Osteoblast (primary cell): ENCODE data around the gene NGFR. TPM values are rescaled to one million over a fixed set of nuclear protein-coding genes. Genes with fewer than 3 reads are reported as not detected.
A peak's percentile ranks its signal among the peaks of the same experiment; 100 is the strongest.

Experiments
- DNase-seq: peaks from one replicate; pipeline ENCODE4 v3.0.0; 2011; ENCODE audit warnings: low spot score, mixed read lengths; ENCODE audit not compliant: insufficient read length; ENCODE audit errors: missing footprints
- H2AFZ ChIP-seq: 2 replicates; pipeline ENCODE4 v1.6.0; 2011; ENCODE audit warnings: mild to moderate bottlenecking, low read length
- H3K27ac ChIP-seq: 2 replicates; pipeline ENCODE4 v1.5.1; 2011; ENCODE audit warnings: mild to moderate bottlenecking, low read depth, low read length, moderate library complexity
- H3K27me3 ChIP-seq: 2 replicates; pipeline ENCODE4 v1.6.0; 2012; ENCODE audit warnings: mild to moderate bottlenecking, control low read depth, inconsistent platforms, low read length, moderate library complexity; ENCODE audit not compliant: insufficient read depth
- H3K36me3 ChIP-seq: 2 replicates; pipeline ENCODE4 v1.5.1; 2011; ENCODE audit warnings: mild to moderate bottlenecking, low read length, control low read depth, moderate library complexity; ENCODE audit not compliant: insufficient read depth
- H3K4me1 ChIP-seq: 2 replicates; pipeline ENCODE4 v1.5.1; 2011; ENCODE audit warnings: mild to moderate bottlenecking, low read length, control low read depth, moderate library complexity; ENCODE audit not compliant: insufficient read depth
- H3K4me2 ChIP-seq: 2 replicates; pipeline ENCODE4 v1.6.0; 2011; ENCODE audit warnings: mild to moderate bottlenecking, low read length; ENCODE audit not compliant: insufficient read depth
- H3K4me3 ChIP-seq: fragments of 200-600 bp; sonication (generic); 3 replicates; pipeline ENCODE4 v1.5.1; 2012; ENCODE audit warnings: mild to moderate bottlenecking, low read length, inconsistent platforms; ENCODE audit not compliant: insufficient read depth
- H3K79me2 ChIP-seq: 2 replicates; pipeline ENCODE4 v1.6.0; 2012; ENCODE audit warnings: mild to moderate bottlenecking, low read length, control low read depth, inconsistent platforms; ENCODE audit not compliant: insufficient read depth
- H3K9me3 ChIP-seq: 2 replicates; pipeline ENCODE4 v1.5.1; 2011; ENCODE audit warnings: low read depth, low read length, control low read depth
- H4K20me1 ChIP-seq: 2 replicates; pipeline ENCODE4 v1.6.0; 2012; ENCODE audit warnings: mild to moderate bottlenecking, low read length, control low read depth; ENCODE audit not compliant: insufficient read depth
- total RNA-seq: library from RNA; depleted of rRNA; stranded (reverse); fragments of >200 nt; gene quantifications from 2 replicates; pipeline ENCODE4 v1.2.3, GENCODE V29; 2012
- TF ChIP-seq, protein P1 (sequence below): IDR thresholded peaks from 2 replicates; pipeline ENCODE4 v1.5.1; 2011; ENCODE audit warnings: mild to moderate bottlenecking, low read depth, low read length, moderate library complexity; ENCODE audit errors: extremely low read depth

The NGFR gene
- total RNA-seq, 1 donor, result under 0.01 TPM

DNA sequence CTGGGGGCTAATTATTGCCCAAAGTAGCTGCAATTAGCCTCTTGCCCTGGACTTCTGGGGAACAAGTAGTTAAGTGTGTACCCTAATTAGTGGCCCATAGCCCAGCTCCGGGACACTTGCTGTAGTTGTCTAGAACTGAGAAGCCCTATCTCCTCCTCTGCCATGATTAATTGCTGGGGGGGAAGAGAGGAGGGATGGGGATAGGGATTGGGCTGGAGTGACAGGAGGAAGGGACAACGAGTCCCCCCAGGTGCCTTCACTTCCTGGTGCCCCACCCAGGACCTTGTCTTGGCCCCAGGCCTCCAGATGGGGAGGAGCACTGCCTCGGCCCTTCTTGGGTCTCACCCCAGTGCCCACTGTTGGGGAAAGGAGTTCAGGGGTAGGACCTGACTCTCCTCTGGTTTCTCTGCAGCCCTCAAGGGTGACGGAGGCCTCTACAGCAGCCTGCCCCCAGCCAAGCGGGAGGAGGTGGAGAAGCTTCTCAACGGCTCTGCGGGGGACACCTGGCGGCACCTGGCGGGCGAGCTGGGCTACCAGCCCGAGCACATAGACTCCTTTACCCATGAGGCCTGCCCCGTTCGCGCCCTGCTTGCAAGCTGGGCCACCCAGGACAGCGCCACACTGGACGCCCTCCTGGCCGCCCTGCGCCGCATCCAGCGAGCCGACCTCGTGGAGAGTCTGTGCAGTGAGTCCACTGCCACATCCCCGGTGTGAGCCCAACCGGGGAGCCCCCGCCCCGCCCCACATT, 17.4 kb downstream of the NGFR start:
- Histone ChIP-seq H3K79me2 (no peaks in the 10 kb centered on the region), H3K4me2 (no peak overlapping the region), H4K20me1 (no peaks in the 10 kb centered on the region), H2AFZ (no peak overlapping the region), H3K4me3 (no peak overlapping the region), H3K36me3 (no peaks in the 10 kb centered on the region), H3K27ac (no peak overlapping the region), H3K4me1 (peaks cover 24% of the 10 kb centered on the region), H3K27me3 (peaks cover 11% of the 10 kb centered on the region), H3K9me3 (no peaks in the 10 kb centered on the region)
- TF ChIP-seq, protein P1, sequence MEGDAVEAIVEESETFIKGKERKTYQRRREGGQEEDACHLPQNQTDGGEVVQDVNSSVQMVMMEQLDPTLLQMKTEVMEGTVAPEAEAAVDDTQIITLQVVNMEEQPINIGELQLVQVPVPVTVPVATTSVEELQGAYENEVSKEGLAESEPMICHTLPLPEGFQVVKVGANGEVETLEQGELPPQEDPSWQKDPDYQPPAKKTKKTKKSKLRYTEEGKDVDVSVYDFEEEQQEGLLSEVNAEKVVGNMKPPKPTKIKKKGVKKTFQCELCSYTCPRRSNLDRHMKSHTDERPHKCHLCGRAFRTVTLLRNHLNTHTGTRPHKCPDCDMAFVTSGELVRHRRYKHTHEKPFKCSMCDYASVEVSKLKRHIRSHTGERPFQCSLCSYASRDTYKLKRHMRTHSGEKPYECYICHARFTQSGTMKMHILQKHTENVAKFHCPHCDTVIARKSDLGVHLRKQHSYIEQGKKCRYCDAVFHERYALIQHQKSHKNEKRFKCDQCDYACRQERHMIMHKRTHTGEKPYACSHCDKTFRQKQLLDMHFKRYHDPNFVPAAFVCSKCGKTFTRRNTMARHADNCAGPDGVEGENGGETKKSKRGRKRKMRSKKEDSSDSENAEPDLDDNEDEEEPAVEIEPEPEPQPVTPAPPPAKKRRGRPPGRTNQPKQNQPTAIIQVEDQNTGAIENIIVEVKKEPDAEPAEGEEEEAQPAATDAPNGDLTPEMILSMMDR, result no peak
- DNase-seq, result peak; percentile 83

GRCh38 chr17:49513044-49513395, 17.9 kb downstream of the NGFR start:
- no peaks in the 10 kb centered on the region for H4K20me1 ChIP-seq
- H3K79me2 ChIP-seq, result no peaks in the 10 kb centered on the region
- no peaks in the 10 kb centered on the region for H3K36me3 ChIP-seq
- H3K4me2 ChIP-seq, result no peak overlapping the region
- peak; percentile 67 for DNase-seq
- H2AFZ ChIP-seq, result no peak overlapping the region
- no peak overlapping the region for H3K27ac ChIP-seq
- peaks cover 24% of the 10 kb centered on the region for H3K4me1 ChIP-seq
- H3K9me3 ChIP-seq, result no peaks in the 10 kb centered on the region
- TF ChIP-seq, protein P1, result no peak
- H3K27me3 ChIP-seq, result peaks cover 8% of the 10 kb centered on the region
- H3K4me3 ChIP-seq, result no peak overlapping the region

DNA sequence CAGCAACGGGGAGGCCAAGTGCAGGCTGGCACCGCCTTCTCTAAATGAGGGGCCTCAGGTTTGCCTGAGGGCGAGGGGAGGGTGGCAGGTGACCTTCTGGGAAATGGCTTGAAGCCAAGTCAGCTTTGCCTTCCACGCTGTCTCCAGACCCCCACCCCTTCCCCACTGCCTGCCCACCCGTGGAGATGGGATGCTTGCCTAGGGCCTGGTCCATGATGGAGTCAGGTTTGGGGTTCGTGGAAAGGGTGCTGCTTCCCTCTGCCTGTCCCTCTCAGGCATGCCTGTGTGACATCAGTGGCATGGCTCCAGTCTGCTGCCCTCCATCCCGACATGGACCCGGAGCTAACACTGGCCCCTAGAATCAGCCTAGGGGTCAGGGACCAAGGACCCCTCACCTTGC, 18.5 kb downstream of the NGFR start:
- H3K36me3 ChIP-seq, result no peaks in the 10 kb centered on the region
- TF ChIP-seq, protein P1, result no peak
- no peaks in the 10 kb centered on the region for H3K9me3 ChIP-seq
- DNase-seq, result peak; percentile 85
- H3K79me2 ChIP-seq, result no peaks in the 10 kb centered on the region
- H3K27ac ChIP-seq, result no peak overlapping the region
- peaks cover 24% of the 10 kb centered on the region for H3K4me1 ChIP-seq
- H3K4me2 ChIP-seq, result peak overlapping the region; percentile 13
- H4K20me1 ChIP-seq, result no peaks in the 10 kb centered on the region
- peaks cover 13% of the 10 kb centered on the region for H3K27me3 ChIP-seq
- H3K4me3 ChIP-seq, result no peak overlapping the region
- no peak overlapping the region for H2AFZ ChIP-seq

GRCh38 chr17:49514071-49514721, 19.1 kb downstream of the NGFR start:
- no peaks in the 10 kb centered on the region for H3K9me3 ChIP-seq
- H3K79me2 ChIP-seq, result no peaks in the 10 kb centered on the region
- TF ChIP-seq, protein P1, result peak; percentile 46
- H3K27ac ChIP-seq, result peak overlapping the region; percentile 75
- H3K4me2 ChIP-seq, result peak overlapping the region; percentile 71
- no peaks in the 10 kb centered on the region for H3K36me3 ChIP-seq
- H3K4me3 ChIP-seq, result no peak overlapping the region
- peaks cover 24% of the 10 kb centered on the region for H3K4me1 ChIP-seq
- peaks cover 13% of the 10 kb centered on the region for H3K27me3 ChIP-seq
- no peaks in the 10 kb centered on the region for H4K20me1 ChIP-seq
- DNase-seq, result peak; percentile 94
- H2AFZ ChIP-seq, result no peak overlapping the region
